Measurements from ENCODE around the gene CCDC102A.
"Not testable (repeated sequence)": the region's sequence is repeated elsewhere in the genome, so short reads cannot be mapped to it uniquely, and the experiment has no call there.

Gene CCDC102A

DNA sequence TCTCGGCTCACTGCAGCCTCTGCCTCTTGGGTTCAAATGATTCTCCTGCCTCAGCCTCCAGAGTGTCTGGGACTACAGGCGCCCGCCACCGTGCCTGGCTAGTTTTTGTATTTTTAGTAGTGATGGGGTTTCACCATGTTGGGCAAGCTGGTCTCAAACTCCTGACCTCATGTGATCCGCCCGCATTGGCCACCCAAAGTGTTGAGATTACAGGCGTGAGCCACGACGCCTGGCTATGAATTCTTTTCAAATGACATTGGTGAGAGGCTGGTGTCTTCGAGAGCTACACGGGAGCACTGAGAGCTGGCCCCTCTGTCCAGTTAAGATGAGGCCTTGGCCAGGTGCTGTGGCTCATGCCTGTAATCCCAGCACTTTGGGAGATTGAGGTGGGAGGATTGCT, 36.4 kb downstream of the CCDC102A start:
- not testable (repeated sequence) for DNase-seq

DNA sequence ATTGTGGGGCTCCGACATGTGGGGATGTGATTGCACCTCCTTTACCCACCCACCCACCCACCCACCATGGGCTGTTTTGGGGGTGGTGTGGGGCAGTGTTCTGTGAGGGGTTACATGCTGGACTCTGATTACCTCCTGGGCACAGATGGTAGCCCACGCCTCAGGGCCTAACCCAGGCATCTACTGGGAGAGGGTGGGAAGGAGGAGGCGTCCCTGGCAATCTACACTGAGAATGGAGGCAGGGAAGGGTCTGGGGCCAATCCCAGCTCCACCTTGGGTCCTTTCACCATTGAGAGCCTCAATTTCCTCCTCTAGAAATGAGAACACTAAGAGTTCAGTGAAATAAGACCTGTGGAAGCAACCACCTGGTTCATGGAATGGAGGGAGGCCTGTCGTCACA, 38.3 kb downstream of the CCDC102A start:
- no peak for DNase-seq

DNA sequence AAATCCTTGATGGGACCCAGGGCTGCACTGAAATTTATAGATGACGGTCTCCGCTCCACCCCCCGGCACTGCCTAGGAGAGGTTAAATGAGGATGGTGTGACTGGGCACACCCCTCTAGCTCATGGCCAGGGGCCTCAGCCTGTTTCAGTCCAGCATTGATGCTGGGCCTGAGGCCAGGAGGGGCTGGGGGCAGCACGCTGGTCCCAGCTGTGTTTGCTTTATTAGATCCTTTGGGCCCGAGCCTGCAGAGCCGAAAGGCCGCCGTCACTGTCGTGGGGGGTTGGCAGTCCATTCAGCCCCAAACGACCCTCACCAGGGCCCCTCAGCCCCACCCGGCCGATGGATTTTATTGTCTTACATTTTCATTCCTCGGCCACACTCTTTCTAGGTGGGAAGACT, 39.2 kb downstream of the CCDC102A start:
- DNase-seq: no peak

DNA sequence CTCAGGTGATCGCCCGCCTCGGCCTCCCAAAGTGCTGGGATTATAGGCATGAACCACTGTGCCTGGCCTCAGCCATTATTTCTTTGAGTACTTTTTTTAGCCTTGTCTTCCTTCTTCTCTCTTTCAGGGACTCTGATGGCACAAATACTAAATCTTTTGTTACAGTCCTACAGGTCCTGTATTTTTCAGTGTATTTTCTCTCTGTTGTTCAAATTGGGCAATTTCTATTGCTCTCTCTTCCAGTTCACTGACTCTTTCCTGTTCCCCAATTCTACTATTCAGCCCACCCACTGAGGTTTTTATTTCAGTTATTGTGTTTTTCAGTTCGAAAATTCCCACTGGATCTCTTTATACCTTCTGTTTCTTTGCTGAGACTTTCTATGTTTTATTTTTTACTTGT, 42.6 kb downstream of the CCDC102A start:
- DNase-seq: no peak

DNA sequence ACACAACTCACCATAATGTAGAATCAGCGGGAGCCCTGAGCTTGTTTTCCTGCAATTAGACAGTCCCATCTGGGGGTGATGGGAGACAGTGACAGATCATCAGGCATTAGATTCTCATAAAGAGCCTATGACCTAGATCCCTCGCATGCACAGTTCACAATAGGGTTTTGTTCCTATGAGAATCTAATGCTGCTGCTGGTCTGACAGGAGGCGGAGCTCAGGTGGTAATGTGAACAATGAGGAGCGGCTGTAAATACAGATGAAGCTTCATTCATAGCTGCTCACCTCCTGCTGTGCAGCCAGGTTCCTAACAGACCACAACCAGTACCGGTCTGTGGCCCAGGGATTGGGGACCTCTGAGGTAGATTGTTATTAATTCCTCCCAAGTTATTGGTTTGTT, 47.1 kb downstream of the CCDC102A start:
- DNase-seq: no peak

DNA sequence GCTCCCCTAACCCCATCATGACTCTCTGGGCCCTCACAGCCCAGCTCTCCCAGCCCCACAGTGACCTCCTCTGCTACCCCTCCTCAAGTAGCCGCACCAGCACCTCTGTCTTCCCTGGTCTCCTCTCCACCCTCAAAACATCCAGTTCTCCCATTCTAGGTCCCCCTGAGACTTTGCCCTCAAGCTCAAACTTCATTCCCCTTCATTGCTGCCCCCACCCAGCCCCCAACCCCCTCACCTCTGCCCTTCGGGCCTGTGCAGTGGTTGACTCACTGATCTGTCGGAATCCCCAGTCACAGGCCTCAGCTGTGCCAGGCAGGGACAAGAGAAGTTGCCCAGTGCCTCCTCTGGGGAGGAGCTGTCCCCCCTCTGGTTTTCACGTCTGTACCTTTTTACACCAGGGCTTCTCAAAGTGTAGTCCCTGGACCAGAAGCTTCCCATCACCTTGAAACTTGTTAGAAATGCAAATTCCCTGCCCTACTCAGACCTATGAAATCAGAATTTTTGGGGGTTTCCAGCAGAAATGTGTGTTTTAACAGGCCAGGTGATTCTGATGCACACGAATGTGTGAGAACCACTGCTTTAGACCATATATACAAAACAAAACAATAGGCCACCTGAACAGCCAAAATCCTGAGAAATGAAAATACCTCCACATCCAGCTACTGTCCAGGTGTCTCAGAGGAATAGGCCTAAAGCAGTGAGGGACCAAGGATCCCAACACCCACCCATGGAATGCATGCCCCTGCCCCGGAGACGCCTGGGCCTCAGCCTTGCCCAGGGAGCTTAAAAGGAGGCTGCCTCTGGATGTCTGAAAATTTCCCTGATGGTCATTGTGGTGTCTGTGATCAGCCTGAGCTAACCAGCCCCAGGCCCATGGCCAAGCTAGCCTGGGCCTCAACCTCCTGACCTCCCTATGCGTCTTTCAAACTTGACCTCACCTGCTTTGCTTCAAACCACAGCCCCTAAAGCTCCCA, 49.2 kb downstream of the CCDC102A start:
- no peak for DNase-seq

DNA sequence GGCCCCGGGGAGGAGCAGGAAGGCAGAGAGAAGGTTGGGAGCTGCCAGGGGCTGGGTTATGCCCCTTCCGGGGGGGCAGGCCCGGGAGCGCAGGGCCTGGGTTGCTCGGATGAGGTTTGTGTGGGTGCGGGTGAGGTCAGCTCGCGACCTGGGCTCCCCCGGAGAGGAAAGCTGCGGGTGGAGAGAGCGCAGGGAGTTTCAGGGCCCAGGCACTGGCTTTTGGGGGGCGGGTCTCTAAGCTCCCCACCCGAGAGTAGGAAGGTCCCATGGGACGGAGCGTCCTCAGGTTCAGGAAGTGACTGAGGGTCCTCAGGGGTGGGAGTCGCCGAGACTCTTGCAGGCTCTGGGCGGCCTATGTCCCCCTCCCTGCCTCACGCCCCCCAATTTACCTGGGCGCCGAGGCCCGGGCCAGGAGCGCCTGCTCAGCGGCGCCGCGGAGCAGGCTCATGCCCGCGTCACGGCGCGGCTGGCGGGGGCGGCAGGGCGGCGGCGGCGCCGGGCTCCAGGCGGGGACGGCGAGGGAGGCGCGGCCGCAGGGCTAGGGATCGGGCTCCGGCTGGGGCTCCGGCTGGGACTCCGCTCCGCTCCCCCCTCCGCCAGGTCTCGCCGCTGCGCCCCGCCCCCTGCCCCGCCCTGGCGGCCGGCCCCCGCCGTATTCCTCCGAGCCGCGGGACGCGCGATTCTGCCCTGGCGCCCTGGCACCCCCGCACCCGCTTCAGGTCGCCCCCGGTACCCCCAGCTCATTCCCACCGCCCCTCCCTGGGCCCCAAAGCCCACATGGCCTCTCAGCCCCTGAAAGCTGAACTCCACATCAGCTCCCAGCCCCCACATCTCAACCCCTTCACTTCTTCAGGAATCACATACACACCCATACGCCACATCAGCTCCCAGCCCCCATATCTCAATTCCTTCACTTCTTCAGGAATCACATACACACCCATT, 50.2 kb downstream of the CCDC102A start, which contains the start of gene DOK4:
Gene DOK4 (minus strand): TSS at position 578 of the 942 bp plus-strand sequence. CDS start 6,986 bp downstream, outside the sequence.
- DNase-seq: peak; percentile 71

DNA sequence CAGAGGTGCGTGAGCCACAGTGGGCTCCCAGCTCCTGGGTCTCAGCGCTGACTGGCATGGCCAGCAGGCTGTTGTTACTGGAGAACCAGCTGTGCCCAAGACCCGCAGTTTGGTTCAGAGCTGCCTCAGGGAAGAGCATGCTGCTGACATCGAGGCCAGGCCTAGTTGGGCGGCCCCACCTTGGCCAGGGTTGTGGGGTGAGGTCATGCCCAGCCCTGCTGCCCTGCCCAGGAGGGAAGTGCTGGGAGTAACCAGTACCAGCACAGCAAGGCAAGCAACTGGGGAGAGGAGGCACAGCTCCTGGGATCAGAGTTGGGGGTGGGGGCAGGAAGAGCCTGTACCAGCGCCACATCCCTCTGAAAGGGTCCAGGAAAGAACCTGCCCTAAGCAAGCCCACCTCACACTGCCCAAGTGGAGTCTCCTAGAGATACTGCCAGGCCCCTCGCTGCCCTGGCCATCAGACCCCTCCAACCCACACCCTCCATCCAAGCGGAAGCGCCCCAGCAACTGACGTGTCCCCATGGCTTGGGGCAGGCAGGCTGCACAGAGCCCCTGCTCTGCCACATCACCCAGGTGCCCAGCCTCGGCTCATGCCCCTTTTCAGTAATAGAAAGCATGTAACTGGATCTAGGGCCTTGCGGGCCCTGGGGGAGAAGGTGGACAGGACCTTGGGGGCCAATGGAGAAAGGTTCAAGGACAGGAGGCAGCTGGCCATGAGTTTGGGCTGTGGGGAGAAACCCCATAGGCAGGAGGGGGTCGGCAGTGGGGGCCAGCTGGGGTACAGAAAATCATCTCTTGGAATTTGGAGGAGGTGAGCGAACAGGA, 51.1 kb downstream of the CCDC102A start:
- DNase-seq: no peak

DNA sequence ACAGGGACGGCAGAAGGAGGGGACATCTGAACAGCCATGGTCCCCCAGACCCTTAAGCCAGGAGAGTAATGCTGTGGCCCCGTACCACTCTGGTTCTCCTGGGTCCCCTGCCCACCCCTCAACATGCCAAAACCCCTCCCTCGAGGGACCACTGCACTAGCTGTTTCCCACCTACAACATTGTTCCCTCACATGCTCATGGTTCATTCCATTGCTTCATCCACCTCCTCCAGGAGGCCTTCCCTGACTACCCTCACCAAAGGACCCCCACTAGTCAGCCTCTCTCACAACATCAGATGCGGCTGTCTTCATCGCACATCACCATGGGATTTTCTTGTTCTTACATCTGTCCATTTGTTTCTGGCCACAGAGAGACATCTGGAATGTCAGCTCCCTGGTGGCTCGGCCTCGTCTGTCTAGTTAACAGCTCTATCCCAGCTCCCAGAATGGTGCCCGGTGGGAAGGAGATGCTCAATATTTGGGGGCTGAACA, 51.8 kb downstream of the CCDC102A start:
- no peak for DNase-seq

DNA sequence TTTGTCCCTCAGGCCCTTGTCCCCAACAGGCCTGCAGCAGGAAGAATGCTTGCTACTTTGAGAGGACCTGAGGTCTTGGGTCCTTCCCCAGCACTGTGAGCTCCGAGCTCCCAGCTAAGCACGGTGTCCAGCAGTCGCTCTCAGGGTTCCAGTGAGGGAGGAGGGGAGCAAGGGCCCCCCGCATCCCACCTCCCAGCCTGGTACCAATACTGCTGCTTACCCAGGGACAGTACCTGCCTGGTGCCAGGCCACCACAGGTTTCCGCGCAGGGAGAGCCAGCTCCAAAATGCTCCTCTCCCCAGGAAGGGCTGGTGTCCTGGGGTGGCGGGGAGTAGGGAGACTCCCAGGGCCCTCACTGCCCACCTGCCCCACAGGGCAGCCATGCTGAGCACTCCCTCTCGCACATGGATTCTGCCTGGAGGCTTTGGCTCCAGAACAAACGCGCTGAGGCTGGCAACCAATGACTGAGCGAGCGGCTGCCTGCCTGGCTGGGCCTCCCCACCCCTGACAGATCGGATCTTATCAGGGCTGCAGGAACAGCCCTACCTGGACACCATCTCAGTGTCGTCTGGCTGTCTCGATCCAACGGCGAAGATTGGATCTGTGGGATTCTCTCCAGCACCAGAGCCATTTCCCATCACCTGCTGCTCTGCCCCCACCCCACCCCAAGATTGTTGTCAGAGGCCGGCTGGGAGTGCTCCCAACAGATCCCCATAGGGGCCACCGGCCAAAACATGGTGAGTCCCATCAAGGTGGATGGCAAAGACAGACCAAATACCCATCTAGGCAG, 52.5 kb downstream of the CCDC102A start:
- no peak for DNase-seq

DNA sequence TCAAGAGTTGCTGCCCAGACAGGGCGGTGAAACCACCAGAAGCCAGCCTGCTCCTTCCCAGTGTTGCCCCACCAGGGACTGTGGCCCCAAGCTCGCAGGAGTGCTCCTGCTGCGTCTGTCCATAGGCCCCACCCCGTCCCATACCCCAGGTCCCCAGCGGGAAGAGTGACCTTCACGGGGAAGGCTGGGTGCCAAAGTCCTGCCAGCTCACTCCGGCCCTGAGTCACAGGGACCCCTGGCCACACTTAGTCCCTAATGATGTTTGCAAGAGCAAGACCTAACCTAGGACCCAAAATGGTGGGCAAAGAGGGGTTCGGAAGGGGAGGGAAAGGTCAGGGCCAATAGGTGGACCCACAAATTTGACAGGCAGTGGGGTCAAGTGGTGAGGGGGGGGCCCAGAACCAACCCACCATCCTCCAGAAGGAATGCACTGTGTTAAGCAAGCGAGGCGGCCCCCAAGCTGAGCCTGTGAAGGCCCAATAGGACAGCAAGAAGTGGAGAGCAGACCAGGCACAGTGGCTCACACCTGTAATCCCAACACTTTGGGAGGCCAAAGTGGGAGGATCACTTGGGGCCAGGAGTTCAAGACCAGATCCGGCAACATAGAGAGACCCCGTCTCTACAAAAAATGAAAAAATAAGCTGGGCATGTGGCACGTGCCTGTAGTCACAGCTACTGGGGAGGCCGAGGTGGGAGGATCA, 53.4 kb downstream of the CCDC102A start:
- no peak for DNase-seq

DNA sequence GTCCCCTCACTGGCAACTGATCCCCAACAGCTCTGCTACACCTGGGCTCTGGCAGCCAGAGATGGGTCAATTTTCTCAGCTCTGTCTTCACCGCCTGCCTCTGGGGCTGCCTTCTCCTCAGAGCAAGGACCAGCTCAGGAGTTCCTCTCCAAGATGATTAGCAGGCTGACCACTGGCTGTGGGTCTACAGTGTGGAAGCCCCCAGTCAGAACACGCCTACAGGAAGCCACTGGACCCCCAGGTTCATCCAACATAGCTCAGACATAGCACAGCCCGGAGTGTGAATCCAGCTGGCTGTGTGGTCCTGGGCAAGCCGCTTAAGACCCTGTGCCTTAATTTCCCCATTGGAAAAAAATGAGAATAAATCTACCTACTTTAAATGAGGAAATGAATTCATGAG, 55.0 kb downstream of the CCDC102A start:
- DNase-seq: no peak

DNA sequence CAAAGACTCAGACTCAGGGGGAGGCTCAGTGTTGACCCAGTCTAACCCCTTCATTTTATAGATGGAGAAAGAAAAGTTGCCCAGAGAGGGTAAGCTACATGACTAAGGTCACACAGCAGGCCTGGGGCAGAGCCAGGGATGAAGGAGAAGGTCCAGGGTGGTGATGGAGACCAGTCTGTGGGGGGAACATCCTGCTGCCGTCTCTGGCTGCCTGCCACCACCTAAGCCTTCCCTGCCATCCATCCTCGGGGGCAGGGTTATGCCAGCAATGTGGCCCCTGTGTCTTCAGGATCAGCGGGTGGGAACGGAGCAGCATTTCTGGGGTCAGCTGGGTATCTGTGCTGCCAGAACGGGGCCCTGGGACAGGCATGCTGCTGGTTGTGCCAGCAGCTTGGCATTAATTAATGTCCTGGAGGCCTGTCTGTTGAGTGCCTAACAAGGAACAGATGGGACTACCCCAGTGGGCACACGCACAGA, 55.6 kb downstream of the CCDC102A start:
- DNase-seq: no peak

DNA sequence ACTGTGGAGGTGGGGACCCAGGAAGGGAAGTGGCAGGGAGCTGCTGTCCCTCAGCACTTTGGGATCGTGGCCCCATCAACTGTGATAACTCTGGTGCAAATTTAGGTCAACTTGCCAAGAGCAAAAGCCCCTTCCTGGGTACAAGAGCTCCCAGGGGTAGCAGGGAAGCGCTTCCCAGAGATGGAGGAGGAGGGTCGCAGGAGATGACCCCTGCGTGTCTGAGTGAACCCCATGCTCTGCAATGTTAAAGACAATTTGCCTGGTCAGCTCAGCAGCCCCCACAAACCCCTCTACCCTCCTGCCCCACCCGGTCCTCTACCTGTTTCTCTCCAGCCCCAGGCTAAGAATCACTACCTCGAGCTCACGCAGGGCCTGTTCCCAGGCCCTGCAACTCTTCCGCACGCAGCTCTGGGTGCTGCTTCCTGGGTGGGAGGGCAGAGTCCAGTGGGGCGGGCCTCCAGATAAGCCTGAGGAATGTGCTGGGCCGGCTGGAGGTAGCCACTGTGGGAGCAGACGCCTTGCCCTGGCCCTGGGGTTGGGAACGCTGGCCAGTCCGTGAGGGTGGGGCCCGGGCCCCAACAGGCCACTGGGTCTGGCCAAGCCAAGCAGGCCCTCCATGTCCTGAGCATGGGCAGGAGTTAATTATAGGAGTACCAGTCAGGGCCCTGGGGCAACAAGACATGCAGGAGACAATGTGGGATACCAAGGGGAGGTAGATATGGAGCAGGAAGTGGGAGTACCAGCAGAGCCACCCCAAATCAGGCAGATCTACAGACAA, 56.2 kb downstream of the CCDC102A start:
- DNase-seq: no peak

DNA sequence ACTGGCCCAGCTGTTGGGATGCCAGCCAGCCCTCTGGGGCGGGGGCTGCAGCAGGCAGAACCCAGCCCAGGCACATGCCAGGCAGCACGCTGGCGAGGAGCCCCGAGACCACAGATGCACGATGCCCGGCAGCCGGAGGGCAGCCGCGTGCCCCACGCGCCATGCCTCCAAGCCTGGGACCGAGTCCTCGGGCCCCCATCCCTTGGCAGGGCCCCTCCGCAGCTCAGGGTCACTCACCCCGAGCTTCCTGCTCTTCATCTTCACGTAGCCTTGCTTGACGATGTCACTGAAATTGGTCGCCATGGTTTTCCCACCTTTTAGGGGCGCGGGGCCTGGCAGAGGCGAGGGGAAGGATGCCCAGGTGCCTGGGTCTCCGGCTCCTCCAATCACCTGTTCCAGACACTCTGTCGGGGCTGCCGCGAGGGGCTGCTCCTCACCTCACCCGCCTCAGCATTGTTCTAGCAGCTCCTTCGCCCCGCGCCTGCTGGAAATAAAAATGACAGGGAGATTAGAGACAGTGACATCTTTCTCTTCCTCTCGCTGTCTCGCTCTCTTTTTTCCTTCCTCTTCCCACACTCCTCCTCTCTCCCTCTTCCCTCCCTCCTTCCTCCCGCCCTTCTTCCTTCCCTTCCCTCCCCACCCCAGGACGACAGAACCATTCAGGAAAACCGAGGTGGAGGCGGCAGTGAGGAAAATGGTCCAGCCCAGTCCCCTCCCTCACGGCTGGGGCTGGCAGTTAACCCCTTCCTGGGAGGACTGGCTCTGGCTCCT, 57.0 kb downstream of the CCDC102A start:
- no peak for DNase-seq

DNA sequence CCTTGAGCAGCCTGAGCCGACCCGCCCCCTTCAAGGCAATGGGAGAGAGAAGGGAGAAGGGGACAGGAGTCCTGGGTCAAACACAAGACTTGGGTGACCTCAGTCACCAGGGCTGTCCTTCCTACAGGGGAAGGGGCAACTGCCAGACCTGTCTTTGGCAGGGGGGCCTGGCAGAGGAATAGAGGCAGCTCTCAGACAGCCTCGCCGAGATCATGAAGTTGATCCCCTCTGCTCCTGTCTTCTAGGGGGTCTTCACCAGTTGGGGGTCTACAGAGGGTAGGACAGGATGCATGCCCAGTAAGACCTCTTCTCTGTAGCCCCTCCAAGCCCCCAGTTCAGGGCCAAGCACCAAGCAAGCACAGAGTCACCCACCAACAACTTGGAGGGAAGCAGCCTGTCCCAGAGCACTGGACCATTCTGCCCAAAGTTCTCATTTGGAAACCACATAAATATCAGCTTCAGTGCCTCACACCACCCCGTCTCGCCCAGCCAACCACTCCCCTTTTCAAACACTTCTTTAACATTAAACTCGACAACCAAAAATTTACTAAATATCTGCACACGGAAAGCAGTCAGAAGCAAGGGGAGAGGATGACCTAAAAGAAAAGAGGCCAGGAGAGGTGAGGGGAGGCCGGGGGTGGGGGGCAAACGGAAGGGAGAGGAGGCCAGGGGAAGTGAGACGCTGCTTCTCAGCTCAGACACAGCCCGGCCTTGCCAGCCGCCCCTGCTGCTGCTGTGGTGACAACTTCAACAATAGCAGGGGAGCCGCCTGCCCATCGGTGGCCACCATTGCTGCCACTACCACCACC, 57.8 kb downstream of the CCDC102A start:
- no peak for DNase-seq

DNA sequence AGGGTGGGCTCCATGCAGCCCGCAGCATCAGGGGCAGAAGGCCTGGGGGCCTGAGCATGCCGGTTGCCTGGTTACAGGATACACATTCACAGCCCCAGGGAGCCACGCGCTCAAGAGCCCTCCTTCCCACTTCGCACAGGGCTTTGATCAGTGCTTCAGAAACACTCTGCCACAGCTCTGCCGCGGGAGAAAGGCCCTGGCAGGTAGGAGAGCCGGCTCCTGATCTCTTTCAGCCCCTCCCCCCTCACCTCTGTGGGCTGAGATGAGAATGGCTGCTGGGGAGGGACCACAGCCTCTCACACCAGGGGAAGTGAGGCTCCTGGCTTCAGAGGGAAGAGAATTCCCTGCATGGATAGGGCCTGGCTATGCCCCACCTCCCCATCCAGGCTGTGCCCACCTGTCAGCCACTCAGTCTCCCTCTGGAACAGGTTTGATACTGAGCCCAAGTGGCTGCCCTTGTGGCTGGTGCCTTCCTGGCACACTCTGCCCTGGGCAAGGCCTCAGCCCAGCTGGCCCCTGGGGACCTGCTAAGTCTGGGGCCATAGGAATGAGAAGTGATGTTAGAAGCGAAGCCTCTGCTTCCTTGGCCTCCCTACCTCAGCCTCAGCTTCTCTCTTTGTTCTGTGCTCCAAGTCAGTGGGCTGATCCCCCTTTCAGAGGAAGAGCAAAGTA, 58.7 kb downstream of the CCDC102A start:
- DNase-seq: no peak

All from activated T-cell treated with anti-CD3 and anti-CD28 coated beads for 4 hours (primary cell).